GM12892 (cell line): ENCODE results near the gene GALNT11.
"Not testable (repeated sequence)": the region's sequence is repeated elsewhere in the genome, so short reads cannot be mapped to it uniquely, and the experiment has no call there.

Experiments
- DNase-seq: peaks from one replicate; pipeline ENCODE4 v3.0.0; 2011; ENCODE audit not compliant: insufficient read length
- FAIRE-seq: peaks from 2 replicates; lab custom pipeline; 2011; peaks lifted over from hg19 to GRCh38; lab: Jason Lieb, UNC
- POLR2A ChIP-seq: IDR thresholded peaks from 2 replicates; pipeline ENCODE4 v1.6.1; 2011; ENCODE audit warnings: low read depth, low read length, control low read depth
- POLR2AphosphoS5 ChIP-seq: IDR thresholded peaks from 2 replicates; pipeline ENCODE4 v1.6.1; 2011; ENCODE audit warnings: low read depth, low read length, control low read depth
- TAF1 ChIP-seq: IDR thresholded peaks from 2 replicates; pipeline ENCODE4 v1.6.1; 2011; ENCODE audit warnings: low read depth, mild to moderate bottlenecking, control low read depth, low read length, borderline replicate concordance

The GALNT11 gene

DNA sequence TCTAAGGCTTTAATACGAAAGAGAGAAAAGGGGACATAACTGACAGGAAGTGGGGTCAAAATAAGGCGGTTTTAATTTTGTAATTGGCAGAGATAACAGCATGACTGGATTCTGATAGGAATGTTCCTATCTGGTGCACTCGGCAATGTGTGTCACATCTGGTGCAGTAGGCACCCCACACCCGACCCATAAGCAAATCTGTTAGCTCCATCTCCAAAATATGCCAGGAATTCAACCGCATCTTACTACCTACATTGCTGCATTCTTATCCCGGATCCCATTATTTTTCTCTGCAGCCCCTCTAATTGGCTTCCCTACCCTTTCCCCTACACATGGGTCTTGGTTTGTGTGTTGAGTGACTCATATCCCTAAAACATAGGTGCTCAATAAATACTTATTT, 19.1 kb upstream of the GALNT11 start:
- no peak for DNase-seq
- FAIRE-seq = no peak
- TF ChIP-seq TAF1 = no peak
- TF ChIP-seq POLR2A = no peak
- no peak for TF ChIP-seq POLR2AphosphoS5

DNA sequence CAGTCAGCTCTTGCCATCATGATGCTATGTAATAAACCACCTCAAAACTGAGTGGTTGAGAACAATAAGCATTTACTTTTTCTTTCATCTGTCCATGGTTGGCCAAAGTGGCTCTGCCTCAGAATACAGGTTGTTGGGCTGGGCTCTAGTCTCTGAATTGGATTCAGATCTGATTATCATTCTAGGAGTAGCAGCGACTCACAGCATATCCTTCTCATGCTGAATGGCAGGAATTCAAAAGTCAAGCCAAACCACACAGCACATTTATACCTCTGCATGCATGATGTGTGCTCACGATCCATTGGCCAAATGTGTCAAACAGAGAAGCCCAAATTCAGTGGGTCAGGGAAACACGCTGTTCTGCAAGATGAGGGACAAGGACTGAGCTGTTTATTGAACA, 13.6 kb upstream of the GALNT11 start:
- no peak for TF ChIP-seq POLR2A
- no peak for TF ChIP-seq TAF1
- TF ChIP-seq POLR2AphosphoS5 = no peak
- DNase-seq (no peak), FAIRE-seq (no peak)

DNA sequence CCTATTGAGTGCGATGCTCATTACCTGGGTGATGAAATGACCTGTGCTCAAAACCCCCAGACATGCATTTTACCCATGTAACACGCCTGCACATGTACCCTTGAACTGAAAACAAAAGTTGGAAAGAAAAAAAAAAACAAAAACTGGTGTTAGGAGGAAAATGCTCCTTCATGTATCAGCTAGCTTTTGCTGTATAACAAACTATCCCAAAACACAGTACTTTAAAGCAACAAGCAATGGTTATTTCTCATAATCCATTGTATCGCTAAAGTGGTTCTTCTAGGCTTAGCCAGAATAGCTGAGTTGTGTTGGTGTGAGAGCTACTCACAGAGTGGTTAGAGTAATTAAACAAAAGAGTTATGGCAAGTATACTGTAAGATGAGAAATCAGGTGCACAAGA, 12.2 kb upstream of the GALNT11 start:
- DNase-seq (no peak), FAIRE-seq (no peak)
- TF ChIP-seq TAF1 (no peak), POLR2A (no peak), POLR2AphosphoS5 (no peak)

DNA sequence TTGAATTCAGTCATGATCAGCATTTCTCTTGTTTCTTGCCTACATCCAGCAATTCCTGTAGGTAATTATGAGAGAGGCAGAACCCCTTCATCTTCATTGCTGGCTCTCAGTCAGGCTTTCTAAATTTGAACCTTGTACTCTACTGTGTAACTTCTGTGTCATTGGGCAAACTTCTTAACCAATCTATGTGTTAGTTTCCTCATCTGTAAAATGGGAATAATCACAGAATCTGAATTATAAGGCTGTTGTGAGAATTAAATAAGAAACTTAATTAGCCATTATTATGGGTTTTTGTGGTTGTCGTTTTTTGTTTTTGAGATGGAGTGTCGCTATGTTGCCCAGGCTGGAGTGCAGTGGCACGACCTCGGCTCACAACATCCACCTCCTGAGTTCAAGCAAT, 11.5 kb upstream of the GALNT11 start:
- no peak for FAIRE-seq
- TF ChIP-seq POLR2A (no peak), POLR2AphosphoS5 (no peak), TAF1 (no peak)

GRCh38 chr7:152014722-152015121, 10.8 kb upstream of the GALNT11 start:
- TF ChIP-seq POLR2A (no peak), TAF1 (no peak), POLR2AphosphoS5 (no peak)
- DNase-seq = no peak
- no peak for FAIRE-seq

More for the DNA sequence above, 11.5 kb upstream of the GALNT11 start:
- no peak for DNase-seq

GRCh38 chr7:152015600-152015999, 9.9 kb upstream of the GALNT11 start:
- FAIRE-seq (no peak), DNase-seq (no peak)
- TF ChIP-seq POLR2A = no peak
- no peak for TF ChIP-seq POLR2AphosphoS5
- no peak for TF ChIP-seq TAF1

- TF ChIP-seq TAF1 (no peak), POLR2A (no peak)
- no peak for DNase-seq
- FAIRE-seq = no peak
Observed at GRCh38 chr7:152016947-152017346, 8.5 kb upstream of the GALNT11 start.

- not testable (repeated sequence) for DNase-seq, FAIRE-seq
Observed at GRCh38 chr7:152017683-152018082, 7.8 kb upstream of the GALNT11 start.

DNA sequence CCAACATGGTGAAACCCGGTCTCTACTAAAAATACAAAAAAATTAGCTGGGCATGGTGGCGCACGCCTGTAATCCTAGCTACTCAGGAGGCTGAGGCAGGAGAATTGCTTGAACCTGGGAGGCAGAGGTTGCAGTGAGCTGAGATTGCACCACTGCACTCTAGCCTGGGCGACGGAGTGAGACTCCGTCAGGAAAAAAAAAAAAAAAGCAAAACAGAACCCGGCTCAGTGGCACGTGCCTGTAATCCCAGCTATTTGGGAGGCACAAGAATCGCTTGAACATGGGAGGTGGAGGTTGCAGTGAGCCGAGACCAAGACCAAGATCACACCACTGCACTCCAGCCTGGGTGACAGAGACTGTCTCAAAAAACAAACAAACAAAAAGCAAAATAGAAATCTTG, 3.7 kb upstream of the GALNT11 start:
- FAIRE-seq, DNase-seq: not testable (repeated sequence)

GRCh38 chr7:152025937-152026890, 740 bp downstream of the GALNT11 start:
- DNase-seq (no peak), FAIRE-seq (no peak)
- TF ChIP-seq TAF1 = no peak
- TF ChIP-seq POLR2A = no peak
- no peak for TF ChIP-seq POLR2AphosphoS5

DNA sequence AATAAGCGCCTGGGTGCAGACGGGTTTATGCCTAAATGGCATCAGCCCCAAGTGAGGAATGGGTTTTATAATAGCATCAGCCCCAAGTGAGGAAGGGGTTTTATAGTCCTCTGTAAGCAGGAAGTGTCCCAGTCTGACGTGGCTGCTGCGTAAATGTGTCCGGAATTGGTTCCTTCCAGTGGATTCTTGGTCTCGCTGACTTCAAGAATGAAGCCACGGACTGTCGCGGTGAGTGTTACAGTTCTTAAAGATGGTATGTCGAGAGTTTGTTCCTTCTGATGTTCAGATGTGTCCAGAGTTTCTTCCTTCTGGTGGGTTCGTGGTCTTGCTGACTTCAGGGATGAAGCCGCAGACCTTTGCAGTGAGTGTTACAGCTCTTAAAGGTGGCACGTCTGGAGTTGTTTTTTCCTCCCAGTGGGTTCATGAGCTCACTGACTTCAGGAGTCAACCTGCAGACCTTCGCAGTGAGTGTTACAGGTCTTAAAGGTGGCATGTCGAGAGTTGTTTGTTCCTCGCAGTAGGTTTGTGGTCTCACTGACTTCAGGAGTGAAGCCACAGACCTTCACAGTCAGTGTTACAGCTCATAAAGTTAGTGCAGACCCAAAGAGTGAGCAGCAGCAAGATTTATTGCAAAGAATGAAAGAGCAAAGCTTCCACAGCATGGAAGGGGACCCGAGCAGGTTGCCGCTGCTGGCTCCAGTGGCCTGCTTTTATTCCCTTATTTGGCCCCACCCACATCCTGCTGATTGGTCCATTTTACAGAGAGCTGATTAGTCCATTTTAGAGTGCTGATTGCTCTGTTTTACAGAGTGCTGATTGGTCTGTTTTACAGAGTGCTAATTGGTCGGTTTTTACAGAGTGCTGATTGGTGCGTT, 2.3 kb downstream of the GALNT11 start:
- not testable (repeated sequence) for DNase-seq, FAIRE-seq

GRCh38 chr7:152030059-152030458, 4.6 kb downstream of the GALNT11 start:
- not testable (repeated sequence) for DNase-seq, FAIRE-seq

- not testable (repeated sequence) for FAIRE-seq, DNase-seq
Observed at GRCh38 chr7:152030639-152031038, 5.2 kb downstream of the GALNT11 start.
